GM23338 (cell line): ENCODE results near the gene ZNF593OS. TPM values are rescaled to one million over a fixed set of nuclear protein-coding genes. Genes with fewer than 3 reads are reported as not detected.

ENCODE experiments used
- ATAC-seq: fragments of 200-7000 bp; cut with Tn5 transposase; 3 replicates; pipeline ENCODE4 v1.9.1; 2020
- DNase-seq: peaks from one replicate; pipeline ENCODE4 v3.0.0-alpha.2; 2015; ENCODE audit warnings: low spot score
- H2AFZ ChIP-seq: fragments of 200-600 bp; sonication (generic); 2 replicates; pipeline ENCODE4 v1.8.0; 2016; ENCODE audit warnings: antibody characterized with exemption, mild to moderate bottlenecking, moderate library complexity
- H3F3A ChIP-seq: fragments of 200-600 bp; sonication (generic); replicated peaks from 2 replicates; pipeline ENCODE4 v1.8.0; 2017; ENCODE audit warnings: antibody characterized with exemption, mixed run types, low read depth
- H3K27ac ChIP-seq: fragments of 200-600 bp; sonication (generic); 2 replicates; pipeline ENCODE4 v1.6.1; 2016; ENCODE audit warnings: low read depth
- H3K27me3 ChIP-seq: fragments of 200-600 bp; sonication (generic); 2 replicates; pipeline ENCODE4 v1.8.0; 2016; ENCODE audit warnings: mild to moderate bottlenecking, mixed run types, moderate library complexity; ENCODE audit not compliant: insufficient read depth
- H3K36me3 ChIP-seq: fragments of 200-600 bp; sonication (generic); 2 replicates; pipeline ENCODE4 v1.8.0; 2016; ENCODE audit warnings: mild to moderate bottlenecking; ENCODE audit not compliant: insufficient read depth
- H3K4me1 ChIP-seq: fragments of 200-600 bp; sonication (generic); 2 replicates; pipeline ENCODE4 v1.8.0; 2016; ENCODE audit warnings: mild to moderate bottlenecking, moderate library complexity; ENCODE audit not compliant: insufficient read depth
- H3K4me2 ChIP-seq: fragments of 200-600 bp; sonication (generic); 2 replicates; pipeline ENCODE4 v1.7.1; 2017; ENCODE audit warnings: mixed run types
- H3K4me3 ChIP-seq: fragments of 200-600 bp; sonication (generic); 2 replicates; pipeline ENCODE4 v1.6.1; 2016; ENCODE audit warnings: mixed run types
- H3K79me2 ChIP-seq: fragments of 200-600 bp; sonication (generic); replicated peaks from 2 replicates; pipeline ENCODE4 v1.8.0; 2017; ENCODE audit warnings: mild to moderate bottlenecking; ENCODE audit not compliant: insufficient read depth
- H3K9me2 ChIP-seq: fragments of 200-600 bp; sonication (generic); 2 replicates; pipeline ENCODE4 v1.8.0; 2017; ENCODE audit not compliant: insufficient read depth
- H4K20me1 ChIP-seq: fragments of 200-600 bp; sonication (generic); replicated peaks from 2 replicates; pipeline ENCODE4 v1.8.0; 2017; ENCODE audit warnings: mild to moderate bottlenecking; ENCODE audit not compliant: insufficient read depth
- H3K27ac Mint-ChIP-seq: 2 replicates; pipeline ENCODE4 v1.8.0; 2020; ENCODE audit warnings: inconsistent platforms, mild to moderate bottlenecking, moderate library complexity, mixed read lengths
- H3K27me3 Mint-ChIP-seq: 3 replicates; pipeline ENCODE4 v1.8.0; 2022; ENCODE audit warnings: low read depth, mild to moderate bottlenecking, moderate library complexity, mixed read lengths, inconsistent platforms; ENCODE audit not compliant: insufficient read depth, poor library complexity
- H3K36me3 Mint-ChIP-seq: 3 replicates; pipeline ENCODE4 v1.8.0; 2021; ENCODE audit warnings: low read depth, mild to moderate bottlenecking, inconsistent platforms, moderate library complexity, mixed read lengths
- H3K4me1 Mint-ChIP-seq: 3 replicates; pipeline ENCODE4 v1.8.0; 2020; ENCODE audit warnings: mild to moderate bottlenecking, inconsistent platforms, mixed read lengths
- H3K4me3 Mint-ChIP-seq: 3 replicates; pipeline ENCODE4 v1.8.0; 2021; ENCODE audit warnings: moderate library complexity, mild to moderate bottlenecking, inconsistent platforms, mixed read lengths
- H3K9me3 Mint-ChIP-seq: 3 replicates; pipeline ENCODE4 v1.8.0; 2020; ENCODE audit warnings: moderate library complexity, mild to moderate bottlenecking, inconsistent platforms, mixed read lengths
- CREB1 ChIP-seq: fragments of 250-450 bp; sonication (Bioruptor Pico); IDR thresholded peaks from 2 replicates; pipeline ENCODE4 v1.5.0; 2020; ENCODE audit warnings: low read depth, mild to moderate bottlenecking, moderate library complexity
- EZH2 ChIP-seq: fragments of 200-600 bp; sonication (generic); IDR thresholded peaks from one replicate; pipeline ENCODE4 v1.8.0; 2017; ENCODE audit warnings: antibody characterized with exemption, mild to moderate bottlenecking, low read depth; ENCODE audit not compliant: unreplicated experiment
- NANOG ChIP-seq: IDR thresholded peaks from 2 replicates; pipeline ENCODE4 v1.6.1; 2016; ENCODE audit warnings: antibody characterized with exemption, borderline replicate concordance
- STAT1 ChIP-seq: IDR thresholded peaks from one replicate; pipeline ENCODE4 v1.6.1; 2016; ENCODE audit warnings: antibody characterized with exemption; ENCODE audit not compliant: unreplicated experiment
- ZNF331 ChIP-seq: fragments of 250-450 bp; sonication (Bioruptor Pico); IDR thresholded peaks from 2 replicates; pipeline ENCODE4 v1.5.0; 2020; ENCODE audit warnings: low read depth, mild to moderate bottlenecking, moderate library complexity
- polyA plus RNA-seq: library from polyadenylated mRNA; unstranded; fragments of >200 nt; fragmentation: Nextera tagmentation; extraction: Ambion mirVana; gene quantifications from 2 replicates; pipeline ENCODE4 v1.2.1, GENCODE V29; 2016
- total RNA-seq: library from RNA; depleted of rRNA; stranded (reverse); fragments of >200 nt; shearing (Covaris generic); gene quantifications from 2 replicates; pipeline ENCODE4 v1.2.3, GENCODE V29; 2014
- TF ChIP-seq, protein P1 (sequence below), 2 experiments: fragments of 200-600 bp in 1 of 2; sonication (generic) in 1 of 2; conservative IDR thresholded peaks; 2 replicates each; pipeline versions ENCODE4 v1.5.1 to v1.6.1; 2016 to 2017; ENCODE audit warnings: antibody characterized with exemption in 2 of 2, low read depth in 2 of 2, mild to moderate bottlenecking in 2 of 2, moderate library complexity in 1 of 2
- TF ChIP-seq, protein P2 (sequence below): IDR thresholded peaks from one replicate; pipeline ENCODE4 v1.6.1; 2018; ENCODE audit warnings: antibody characterized with exemption; ENCODE audit not compliant: unreplicated experiment
- TF ChIP-seq, protein P3 (sequence below): fragments of 250-450 bp; sonication (Bioruptor Pico); IDR thresholded peaks from 2 replicates; pipeline ENCODE4 v1.5.0; 2020; ENCODE audit warnings: mild to moderate bottlenecking, moderate library complexity
- TF ChIP-seq, protein P4 (sequence below): IDR thresholded peaks from 2 replicates; pipeline ENCODE4 v1.6.1; 2016; ENCODE audit warnings: antibody characterized with exemption

Gene ZNF593OS
- total and polyA plus RNA-seq, 2 experiments from 2014 or later, result 1.1 TPM; not detected in 1

DNA sequence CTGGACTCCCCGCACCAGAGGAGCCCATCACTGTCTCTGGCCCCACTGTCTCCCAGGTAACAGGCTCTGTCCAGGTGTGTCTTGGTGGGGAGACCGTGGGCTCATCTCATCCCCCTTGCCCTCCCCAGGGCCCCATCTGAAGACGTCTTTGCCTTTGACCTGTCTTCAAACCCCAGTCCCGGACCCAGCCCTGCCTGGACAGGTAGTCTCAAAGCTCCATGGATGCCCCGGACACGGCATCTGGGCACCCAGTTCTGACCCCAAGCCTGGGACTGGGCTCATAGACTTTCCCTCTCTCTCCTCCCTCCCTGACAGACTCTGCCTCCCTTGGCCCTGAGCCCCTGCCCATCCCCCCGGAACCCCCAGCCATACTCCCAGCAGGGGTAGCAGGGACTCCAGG is 12.5 kb upstream of the ZNF593OS start:
- no peak for ATAC-seq
- H3K27me3 ChIP-seq, result no peaks in the 10 kb centered on the region
- no peaks in the 10 kb centered on the region for H3K36me3 ChIP-seq
- Mint-ChIP-seq H3K9me3 (no peaks in the 10 kb centered on the region), H3K36me3 (peaks cover 10% of the 10 kb centered on the region), H3K4me1 (no peaks in the 10 kb centered on the region), H3K4me3 (no peak overlapping the region), H3K27ac (no peak overlapping the region), H3K27me3 (peaks cover 4% of the 10 kb centered on the region)
- DNase-seq, result no peak
- no peaks in the 10 kb centered on the region for H3F3A ChIP-seq
- H3K4me1 ChIP-seq, result no peaks in the 10 kb centered on the region
- H3K79me2 ChIP-seq, result no peaks in the 10 kb centered on the region
- no peak overlapping the region for H3K4me2 ChIP-seq
- H4K20me1 ChIP-seq, result no peaks in the 10 kb centered on the region
- TF ChIP-seq, protein P1, sequence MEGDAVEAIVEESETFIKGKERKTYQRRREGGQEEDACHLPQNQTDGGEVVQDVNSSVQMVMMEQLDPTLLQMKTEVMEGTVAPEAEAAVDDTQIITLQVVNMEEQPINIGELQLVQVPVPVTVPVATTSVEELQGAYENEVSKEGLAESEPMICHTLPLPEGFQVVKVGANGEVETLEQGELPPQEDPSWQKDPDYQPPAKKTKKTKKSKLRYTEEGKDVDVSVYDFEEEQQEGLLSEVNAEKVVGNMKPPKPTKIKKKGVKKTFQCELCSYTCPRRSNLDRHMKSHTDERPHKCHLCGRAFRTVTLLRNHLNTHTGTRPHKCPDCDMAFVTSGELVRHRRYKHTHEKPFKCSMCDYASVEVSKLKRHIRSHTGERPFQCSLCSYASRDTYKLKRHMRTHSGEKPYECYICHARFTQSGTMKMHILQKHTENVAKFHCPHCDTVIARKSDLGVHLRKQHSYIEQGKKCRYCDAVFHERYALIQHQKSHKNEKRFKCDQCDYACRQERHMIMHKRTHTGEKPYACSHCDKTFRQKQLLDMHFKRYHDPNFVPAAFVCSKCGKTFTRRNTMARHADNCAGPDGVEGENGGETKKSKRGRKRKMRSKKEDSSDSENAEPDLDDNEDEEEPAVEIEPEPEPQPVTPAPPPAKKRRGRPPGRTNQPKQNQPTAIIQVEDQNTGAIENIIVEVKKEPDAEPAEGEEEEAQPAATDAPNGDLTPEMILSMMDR (conservative IDR thresholded peaks at IDR 0.05; ENCODE audit: low read depth in 2 of 2), result no peak
- TF ChIP-seq EZH2 (no peak), CREB1 (CRISPR knock-in tag) (no peak), STAT1 (no peak), NANOG (no peak), ZNF331 (CRISPR knock-in tag) (no peak)
- TF ChIP-seq, protein P2, sequence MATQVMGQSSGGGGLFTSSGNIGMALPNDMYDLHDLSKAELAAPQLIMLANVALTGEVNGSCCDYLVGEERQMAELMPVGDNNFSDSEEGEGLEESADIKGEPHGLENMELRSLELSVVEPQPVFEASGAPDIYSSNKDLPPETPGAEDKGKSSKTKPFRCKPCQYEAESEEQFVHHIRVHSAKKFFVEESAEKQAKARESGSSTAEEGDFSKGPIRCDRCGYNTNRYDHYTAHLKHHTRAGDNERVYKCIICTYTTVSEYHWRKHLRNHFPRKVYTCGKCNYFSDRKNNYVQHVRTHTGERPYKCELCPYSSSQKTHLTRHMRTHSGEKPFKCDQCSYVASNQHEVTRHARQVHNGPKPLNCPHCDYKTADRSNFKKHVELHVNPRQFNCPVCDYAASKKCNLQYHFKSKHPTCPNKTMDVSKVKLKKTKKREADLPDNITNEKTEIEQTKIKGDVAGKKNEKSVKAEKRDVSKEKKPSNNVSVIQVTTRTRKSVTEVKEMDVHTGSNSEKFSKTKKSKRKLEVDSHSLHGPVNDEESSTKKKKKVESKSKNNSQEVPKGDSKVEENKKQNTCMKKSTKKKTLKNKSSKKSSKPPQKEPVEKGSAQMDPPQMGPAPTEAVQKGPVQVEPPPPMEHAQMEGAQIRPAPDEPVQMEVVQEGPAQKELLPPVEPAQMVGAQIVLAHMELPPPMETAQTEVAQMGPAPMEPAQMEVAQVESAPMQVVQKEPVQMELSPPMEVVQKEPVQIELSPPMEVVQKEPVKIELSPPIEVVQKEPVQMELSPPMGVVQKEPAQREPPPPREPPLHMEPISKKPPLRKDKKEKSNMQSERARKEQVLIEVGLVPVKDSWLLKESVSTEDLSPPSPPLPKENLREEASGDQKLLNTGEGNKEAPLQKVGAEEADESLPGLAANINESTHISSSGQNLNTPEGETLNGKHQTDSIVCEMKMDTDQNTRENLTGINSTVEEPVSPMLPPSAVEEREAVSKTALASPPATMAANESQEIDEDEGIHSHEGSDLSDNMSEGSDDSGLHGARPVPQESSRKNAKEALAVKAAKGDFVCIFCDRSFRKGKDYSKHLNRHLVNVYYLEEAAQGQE, result no peak
- TF ChIP-seq, protein P3, sequence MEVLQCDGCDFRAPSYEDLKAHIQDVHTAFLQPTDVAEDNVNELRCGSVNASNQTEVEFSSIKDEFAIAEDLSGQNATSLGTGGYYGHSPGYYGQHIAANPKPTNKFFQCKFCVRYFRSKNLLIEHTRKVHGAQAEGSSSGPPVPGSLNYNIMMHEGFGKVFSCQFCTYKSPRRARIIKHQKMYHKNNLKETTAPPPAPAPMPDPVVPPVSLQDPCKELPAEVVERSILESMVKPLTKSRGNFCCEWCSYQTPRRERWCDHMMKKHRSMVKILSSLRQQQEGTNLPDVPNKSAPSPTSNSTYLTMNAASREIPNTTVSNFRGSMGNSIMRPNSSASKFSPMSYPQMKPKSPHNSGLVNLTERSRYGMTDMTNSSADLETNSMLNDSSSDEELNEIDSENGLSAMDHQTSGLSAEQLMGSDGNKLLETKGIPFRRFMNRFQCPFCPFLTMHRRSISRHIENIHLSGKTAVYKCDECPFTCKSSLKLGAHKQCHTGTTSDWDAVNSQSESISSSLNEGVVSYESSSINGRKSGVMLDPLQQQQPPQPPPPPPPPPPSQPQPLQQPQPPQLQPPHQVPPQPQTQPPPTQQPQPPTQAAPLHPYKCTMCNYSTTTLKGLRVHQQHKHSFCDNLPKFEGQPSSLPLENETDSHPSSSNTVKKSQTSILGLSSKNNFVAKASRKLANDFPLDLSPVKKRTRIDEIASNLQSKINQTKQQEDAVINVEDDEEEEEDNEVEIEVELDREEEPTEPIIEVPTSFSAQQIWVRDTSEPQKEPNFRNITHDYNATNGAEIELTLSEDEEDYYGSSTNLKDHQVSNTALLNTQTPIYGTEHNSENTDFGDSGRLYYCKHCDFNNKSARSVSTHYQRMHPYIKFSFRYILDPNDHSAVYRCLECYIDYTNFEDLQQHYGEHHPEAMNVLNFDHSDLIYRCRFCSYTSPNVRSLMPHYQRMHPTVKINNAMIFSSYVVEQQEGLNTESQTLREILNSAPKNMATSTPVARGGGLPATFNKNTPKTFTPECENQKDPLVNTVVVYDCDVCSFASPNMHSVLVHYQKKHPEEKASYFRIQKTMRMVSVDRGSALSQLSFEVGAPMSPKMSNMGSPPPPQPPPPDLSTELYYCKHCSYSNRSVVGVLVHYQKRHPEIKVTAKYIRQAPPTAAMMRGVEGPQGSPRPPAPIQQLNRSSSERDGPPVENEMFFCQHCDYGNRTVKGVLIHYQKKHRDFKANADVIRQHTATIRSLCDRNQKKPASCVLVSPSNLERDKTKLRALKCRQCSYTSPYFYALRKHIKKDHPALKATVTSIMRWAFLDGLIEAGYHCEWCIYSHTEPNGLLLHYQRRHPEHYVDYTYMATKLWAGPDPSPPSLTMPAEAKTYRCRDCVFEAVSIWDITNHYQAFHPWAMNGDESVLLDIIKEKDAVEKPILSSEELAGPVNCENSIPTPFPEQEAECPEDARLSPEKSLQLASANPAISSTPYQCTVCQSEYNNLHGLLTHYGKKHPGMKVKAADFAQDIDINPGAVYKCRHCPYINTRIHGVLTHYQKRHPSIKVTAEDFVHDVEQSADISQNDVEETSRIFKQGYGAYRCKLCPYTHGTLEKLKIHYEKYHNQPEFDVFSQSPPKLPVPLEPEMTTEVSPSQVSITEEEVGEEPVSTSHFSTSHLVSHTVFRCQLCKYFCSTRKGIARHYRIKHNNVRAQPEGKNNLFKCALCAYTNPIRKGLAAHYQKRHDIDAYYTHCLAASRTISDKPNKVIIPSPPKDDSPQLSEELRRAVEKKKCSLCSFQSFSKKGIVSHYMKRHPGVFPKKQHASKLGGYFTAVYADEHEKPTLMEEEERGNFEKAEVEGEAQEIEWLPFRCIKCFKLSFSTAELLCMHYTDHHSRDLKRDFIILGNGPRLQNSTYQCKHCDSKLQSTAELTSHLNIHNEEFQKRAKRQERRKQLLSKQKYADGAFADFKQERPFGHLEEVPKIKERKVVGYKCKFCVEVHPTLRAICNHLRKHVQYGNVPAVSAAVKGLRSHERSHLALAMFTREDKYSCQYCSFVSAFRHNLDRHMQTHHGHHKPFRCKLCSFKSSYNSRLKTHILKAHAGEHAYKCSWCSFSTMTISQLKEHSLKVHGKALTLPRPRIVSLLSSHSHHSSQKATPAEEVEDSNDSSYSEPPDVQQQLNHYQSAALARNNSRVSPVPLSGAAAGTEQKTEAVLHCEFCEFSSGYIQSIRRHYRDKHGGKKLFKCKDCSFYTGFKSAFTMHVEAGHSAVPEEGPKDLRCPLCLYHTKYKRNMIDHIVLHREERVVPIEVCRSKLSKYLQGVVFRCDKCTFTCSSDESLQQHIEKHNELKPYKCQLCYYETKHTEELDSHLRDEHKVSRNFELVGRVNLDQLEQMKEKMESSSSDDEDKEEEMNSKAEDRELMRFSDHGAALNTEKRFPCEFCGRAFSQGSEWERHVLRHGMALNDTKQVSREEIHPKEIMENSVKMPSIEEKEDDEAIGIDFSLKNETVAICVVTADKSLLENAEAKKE (CRISPR knock-in tag), result no peak
- TF ChIP-seq, protein P4, sequence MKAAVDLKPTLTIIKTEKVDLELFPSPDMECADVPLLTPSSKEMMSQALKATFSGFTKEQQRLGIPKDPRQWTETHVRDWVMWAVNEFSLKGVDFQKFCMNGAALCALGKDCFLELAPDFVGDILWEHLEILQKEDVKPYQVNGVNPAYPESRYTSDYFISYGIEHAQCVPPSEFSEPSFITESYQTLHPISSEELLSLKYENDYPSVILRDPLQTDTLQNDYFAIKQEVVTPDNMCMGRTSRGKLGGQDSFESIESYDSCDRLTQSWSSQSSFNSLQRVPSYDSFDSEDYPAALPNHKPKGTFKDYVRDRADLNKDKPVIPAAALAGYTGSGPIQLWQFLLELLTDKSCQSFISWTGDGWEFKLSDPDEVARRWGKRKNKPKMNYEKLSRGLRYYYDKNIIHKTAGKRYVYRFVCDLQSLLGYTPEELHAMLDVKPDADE, result no peak
- H3K4me3 ChIP-seq, result no peak overlapping the region
- H2AFZ ChIP-seq, result no peak overlapping the region
- no peaks in the 10 kb centered on the region for H3K9me2 ChIP-seq
- H3K27ac ChIP-seq, result no peak overlapping the region
